ENCODE data around the gene MAP3K3. TPM values are rescaled to one million over a fixed set of nuclear protein-coding genes. Genes with fewer than 3 reads are reported as not detected.

Gene MAP3K3
- total RNA-seq, 1 experiment from 2014 or later, result 16.2 TPM

- BruUV-seq (replicated peaks), result no TSS peak
- H3K4me1 Mint-ChIP-seq (ENCODE audit: low read depth, unreplicated experiment), result peaks cover 6% of the 10 kb centered on the region
- no peaks in the 10 kb centered on the region for H3K4me1 ChIP-seq
- intact Hi-C loops (cut with micrococcal nuclease; ENCODE audit: unreplicated experiment), result no loop called here
- H3K4me3 ChIP-seq (ENCODE audit: low read depth, low read length), result no peak overlapping the region
- H3K36me3 ChIP-seq (ENCODE audit: control insufficient read depth, insufficient read depth, low read length), result no peaks in the 10 kb centered on the region
- H3K9me3 ChIP-seq, result no peaks in the 10 kb centered on the region
- no peaks in the 10 kb centered on the region for H3K9me3 Mint-ChIP-seq (ENCODE audit: unreplicated experiment)
- ChIA-PET POLR2A (no interaction called here), CTCF (no interaction called here)
- H3K27ac Mint-ChIP-seq (ENCODE audit: unreplicated experiment), result no peak overlapping the region
- H3K36me3 Mint-ChIP-seq (ENCODE audit: insufficient read depth, unreplicated experiment), result no peaks in the 10 kb centered on the region
- H3K27me3 Mint-ChIP-seq (ENCODE audit: insufficient read depth, unreplicated experiment), result no peaks in the 10 kb centered on the region
- no peak overlapping the region for H3K4me3 Mint-ChIP-seq (ENCODE audit: unreplicated experiment)
- DNase-seq, result no peak
- H3K27me3 ChIP-seq (replicated peaks; ENCODE audit: control insufficient read depth, insufficient read depth, low read length), result no peaks in the 10 kb centered on the region
- no peak for TF ChIP-seq CTCF (IDR thresholded peaks at IDR 0.05; ENCODE audit: insufficient read depth in 1 of 2, low read depth in 1 of 2, low read length in 1 of 2, severe bottlenecking in 1 of 2, unreplicated experiment in 1 of 2)
Observed at GRCh38 chr17:63689479-63689878, 67.3 kb downstream of the MAP3K3 start.

GRCh38 chr17:63692195-63692816 is 70.1 kb downstream of the MAP3K3 start:
- Histone ChIP-seq H3K27me3 (replicated peaks; ENCODE audit: control insufficient read depth, insufficient read depth, low read length) (no peaks in the 10 kb centered on the region), H3K9me3 (no peaks in the 10 kb centered on the region), H3K36me3 (ENCODE audit: control insufficient read depth, insufficient read depth, low read length) (no peaks in the 10 kb centered on the region), H3K4me1 (no peaks in the 10 kb centered on the region), H3K4me3 (ENCODE audit: low read depth, low read length) (no peak overlapping the region)
- Mint-ChIP-seq H3K27ac (ENCODE audit: unreplicated experiment) (no peak overlapping the region), H3K4me1 (ENCODE audit: low read depth, unreplicated experiment) (peaks cover 6% of the 10 kb centered on the region), H3K36me3 (ENCODE audit: insufficient read depth, unreplicated experiment) (no peaks in the 10 kb centered on the region), H3K27me3 (ENCODE audit: insufficient read depth, unreplicated experiment) (no peaks in the 10 kb centered on the region), H3K9me3 (ENCODE audit: unreplicated experiment) (no peaks in the 10 kb centered on the region), H3K4me3 (ENCODE audit: unreplicated experiment) (no peak overlapping the region)
- no peak for DNase-seq
- no TSS peak for BruUV-seq (replicated peaks)
- POLR2A ChIA-PET, result no interaction called here
- TF ChIP-seq CTCF (IDR thresholded peaks at IDR 0.05; ENCODE audit: insufficient read depth in 1 of 2, low read depth in 1 of 2, low read length in 1 of 2, severe bottlenecking in 1 of 2, unreplicated experiment in 1 of 2), result no peak
- intact Hi-C loops (cut with micrococcal nuclease; ENCODE audit: unreplicated experiment), result loop anchor here (10.0 kb wide), 2 partner anchors 132 to 268 kb away; partner anchors contain the start of genes FTSJ3 and PSMC5
- CTCF ChIA-PET, result no interaction called here

- TF ChIP-seq CTCF (IDR thresholded peaks at IDR 0.05; ENCODE audit: insufficient read depth in 1 of 2, low read depth in 1 of 2, low read length in 1 of 2, severe bottlenecking in 1 of 2, unreplicated experiment in 1 of 2), result no peak
- no peak overlapping the region for H3K4me3 Mint-ChIP-seq (ENCODE audit: unreplicated experiment)
- Histone ChIP-seq H3K4me3 (ENCODE audit: low read depth, low read length) (no peak overlapping the region), H3K9me3 (no peaks in the 10 kb centered on the region), H3K36me3 (ENCODE audit: control insufficient read depth, insufficient read depth, low read length) (no peaks in the 10 kb centered on the region), H3K4me1 (no peaks in the 10 kb centered on the region), H3K27me3 (replicated peaks; ENCODE audit: control insufficient read depth, insufficient read depth, low read length) (no peaks in the 10 kb centered on the region)
- intact Hi-C loops (cut with micrococcal nuclease; ENCODE audit: unreplicated experiment), result loop anchor here (10.0 kb wide), 2 partner anchors 131 to 269 kb away; partner anchors contain the start of genes FTSJ3 and PSMC5
- no peaks in the 10 kb centered on the region for H3K27me3 Mint-ChIP-seq (ENCODE audit: insufficient read depth, unreplicated experiment)
- peaks cover 7% of the 10 kb centered on the region for H3K36me3 Mint-ChIP-seq (ENCODE audit: insufficient read depth, unreplicated experiment)
- no peaks in the 10 kb centered on the region for H3K9me3 Mint-ChIP-seq (ENCODE audit: unreplicated experiment)
- CTCF ChIA-PET, result no interaction called here
- no peak for DNase-seq
- POLR2A ChIA-PET, result no interaction called here
- H3K27ac Mint-ChIP-seq (ENCODE audit: unreplicated experiment), result no peak overlapping the region
- no TSS peak for BruUV-seq (replicated peaks)
- H3K4me1 Mint-ChIP-seq (ENCODE audit: low read depth, unreplicated experiment), result no peaks in the 10 kb centered on the region
Observed at GRCh38 chr17:63693411-63694113, 71.3 kb downstream of the MAP3K3 start.

All from Caco-2 (cell line).